Heart right ventricle (tissue), 16 donors: ENCODE data around the gene IGSF3. TPM values are rescaled to one million over a fixed set of nuclear protein-coding genes. Genes with fewer than 3 reads are reported as not detected.

ENCODE experiments used
- ATAC-seq, 8 donors: fragments of 200-7000 bp; cut with Tn5 transposase; one replicate each; pipeline ENCODE4 v1.9.1; 2020; ENCODE audit warnings: mild to moderate bottlenecking in 8 of 8, moderate library complexity in 8 of 8, moderate number of reproducible peaks in 1 of 8
- DNase-seq, 2 donors: peaks; one replicate each; pipeline ENCODE4 v3.0.0-alpha.2; 2020
- H3K27ac ChIP-seq, 10 donors: fragments of 200-600 bp; sonication (generic) in 2 of 10; one replicate each; pipeline versions ENCODE4 v1.5.0 to v1.8.0; 2020 to 2022; ENCODE audit warnings: mild to moderate bottlenecking in 3 of 10
- H3K27me3 ChIP-seq, 7 donors: fragments of 200-600 bp; one replicate each; pipeline ENCODE4 v1.8.0; 2021 to 2022; ENCODE audit warnings: mild to moderate bottlenecking in 2 of 7
- H3K36me3 ChIP-seq, 9 donors: fragments of 200-600 bp; sonication (generic) in 1 of 9; one replicate each; pipeline versions ENCODE4 v1.5.0 to v1.8.0; 2020 to 2022; ENCODE audit warnings: mild to moderate bottlenecking in 2 of 9
- H3K4me1 ChIP-seq, 9 donors: fragments of 200-600 bp; sonication (generic) in 1 of 9; one replicate each; pipeline versions ENCODE4 v1.5.0 to v1.8.0; 2020 to 2022; ENCODE audit warnings: mild to moderate bottlenecking in 4 of 9
- H3K4me3 ChIP-seq, 10 donors: fragments of 200-600 bp; sonication (generic) in 2 of 10; one replicate each; pipeline versions ENCODE4 v1.5.0 to v1.8.0; 2020 to 2022; ENCODE audit warnings: mild to moderate bottlenecking in 7 of 10, moderate library complexity in 2 of 10
- H3K9me3 ChIP-seq, 11 donors: fragments of 200-600 bp in 10 of 11; sonication (generic) in 2 of 11; one replicate each; pipeline versions ENCODE4 v1.5.0 to v1.8.0; 2013 to 2022; ENCODE audit warnings: mild to moderate bottlenecking in 2 of 11, control low read depth in 1 of 11, moderate library complexity in 1 of 11
- CTCF ChIP-seq, 9 donors: fragments of 200-600 bp; sonication (generic) in 2 of 9; IDR thresholded peaks; one replicate each; pipeline versions ENCODE4 v1.5.0 to v1.8.0; 2021 to 2022; ENCODE audit warnings: antibody characterized with exemption in 9 of 9, mild to moderate bottlenecking in 5 of 9, moderate library complexity in 1 of 9
- WGBS, 2 donors: extraction: QIAGEN DNeasy Blood & Tissue Kit; methylation state at CpG; one replicate each; pipeline ENCODE4 v1.1.7; 2013; ENCODE audit warnings: inconsistent platforms in 1 of 2; 5-methylcytosine and 5-hydroxymethylcytosine counted together
- intact Hi-C, 10 donors: fragments of 100-400 bp; cut with DNase I; formaldehyde crosslinking; loops; one replicate each; pipeline versions ENCODE4 v1.11.1 to v1.14.2; 2022
- polyA plus RNA-seq, 2 donors: library from polyadenylated mRNA; stranded (reverse); fragments of 200-250 nt; gene quantifications; one replicate each; pipeline ENCODE4 v1.2.3, GENCODE V29; 2013
- total RNA-seq, 10 donors: library from RNA; stranded (reverse); fragmentation: NEBNext Ultra II Directional in 3 of 10; extraction: Animal tissue kit (Norgen Biotek cat#: 25700) in 3 of 10; gene quantifications; one replicate each; pipeline versions ENCODE4 v1.2.1 to v1.2.4, GENCODE V29; 2021 to 2023
- donor health status: Arrhythmogenic right ventricular cardiomyopathy.
- donor health status: ischemic (EF 13 %, LVEDD 7.1; RV severe dilation, severe dysfunction).
- donor health status: healthy with polysubstance abuse.
- donor health status: DM: no; HTN: yes; CAD: no.
- donor health status: DM: no; HTN: no; CAD: no.
- donor health status: ischemic (EF 25% LVEDD 6.9; RV normal size, moderate dysfunction).
- donor health status: ischemic (EF 25% LVEDD 5.7; RV mildly dilated, moderate dysfunction).
- donor health status: healthy.
- donor health status: DM: yes; HTN: yes; CAD: no.
- donor health status: Ischemic cardiomyopathy.
- donor health status: ischemic (EF 35%, LVEDD 5.7; RV mildly dilated, moderate dysfunction).
- donor health status: nonischemic (EF 11% LVEDD 7.7; RV severe dilation, severe dysfunction).
- donor health status: DM: yes; HTN: yes; CAD: no.
- donor health status: PGD.
- donor health status: ischemic (EF 29% LVEDD 5.4; RV normal size, mild dysfunction).
- donor health status: nonischemic (EF 23%, LVEDD 6.1; RV moderate dilation, normal function).

Gene IGSF3
- total and polyA plus RNA-seq, 12 donors = 4.0 to 21.2 (median 12.8) TPM

- WGBS, 2 donors = 77 to 90% methylated on average over 5 of the region's 5 CpGs
These were observed 26.4 kb upstream of the IGSF3 start for GRCh38 chr1:116693759-116694480.

GRCh38 chr1:116692879-116693278, 25.3 kb upstream of the IGSF3 start:
- ATAC-seq = no peak
- no peak for TF ChIP-seq CTCF (IDR thresholded peaks at IDR 0.05)
- Histone ChIP-seq H3K36me3 (no peaks in the 10 kb centered on the region), H3K27me3 (peaks cover 0 to 3% (median 0%) of the 10 kb centered on the region in 7 donors), H3K4me3 (no peak overlapping the region), H3K4me1 (no peaks in the 10 kb centered on the region), H3K9me3 (no peaks in the 10 kb centered on the region), H3K27ac (no peak overlapping the region)
- WGBS, 2 donors = 81% methylated on average over 3 of the region's 3 CpGs
- DNase-seq = no peak
- intact Hi-C loops = no loop called here

More at GRCh38 chr1:116693759-116694480, 26.4 kb upstream of the IGSF3 start:
- DNase-seq (no peak), ATAC-seq (peak in 2 of 8 donors; percentile 20 to 41)
- Histone ChIP-seq H3K4me3 (no peak overlapping the region), H3K27ac (no peak overlapping the region), H3K27me3 (peaks cover 0 to 2% (median 0%) of the 10 kb centered on the region in 7 donors), H3K4me1 (no peaks in the 10 kb centered on the region), H3K36me3 (no peaks in the 10 kb centered on the region), H3K9me3 (no peaks in the 10 kb centered on the region)
- intact Hi-C loops = no loop called here
- no peak for TF ChIP-seq CTCF (IDR thresholded peaks at IDR 0.05)

GRCh38 chr1:116690849-116691406, 23.4 kb upstream of the IGSF3 start:
- ATAC-seq = no peak
- Histone ChIP-seq H3K27me3 (peaks cover 0 to 3% (median 0%) of the 10 kb centered on the region in 7 donors), H3K4me3 (no peak overlapping the region), H3K4me1 (no peaks in the 10 kb centered on the region), H3K27ac (no peak overlapping the region), H3K9me3 (no peaks in the 10 kb centered on the region), H3K36me3 (no peaks in the 10 kb centered on the region)
- no peak for DNase-seq
- 28 to 29% methylated on average over 3 of the region's 3 CpGs for WGBS, 2 donors
- no peak for TF ChIP-seq CTCF (IDR thresholded peaks at IDR 0.05)
- intact Hi-C loops = no loop called here

- 52 to 68% methylated on average over 2 of the region's 2 CpGs for whole genome bisulfite sequencing, 2 donors
- DNase-seq = no peak
- peaks cover 0 to 3% (median 0%) of the 10 kb centered on the region in 7 donors for H3K27me3 ChIP-seq
These were observed 22.9 kb upstream of the IGSF3 start for GRCh38 chr1:116690396-116690848.

More at GRCh38 chr1:116690396-116690848, 22.9 kb upstream of the IGSF3 start:
- H3K9me3 ChIP-seq = no peaks in the 10 kb centered on the region
- TF ChIP-seq CTCF (IDR thresholded peaks at IDR 0.05) = no peak
- H3K4me3 ChIP-seq = no peak overlapping the region
- H3K27ac ChIP-seq = no peak overlapping the region
- ATAC-seq = no peak
- H3K4me1 ChIP-seq = no peaks in the 10 kb centered on the region
- H3K36me3 ChIP-seq = no peaks in the 10 kb centered on the region
- intact Hi-C loops = no loop called here
